ENCODE results near the gene LCP2. TPM values are rescaled to one million over a fixed set of nuclear protein-coding genes. Genes with fewer than 3 reads are reported as not detected.

Gene LCP2
- total RNA-seq, 1 experiment from 2014 or later, result not detected

GRCh38 chr5:170232786-170233185 lies 64.8 kb downstream of the LCP2 start, which contains the start of gene C5orf58:
Gene C5orf58, plus strand, starts transcription at chr5:170232985. Its CDS starts 1,992 bp downstream, at chr5:170234977.
- Histone ChIP-seq H3K79me2 (ENCODE audit: insufficient read depth, low read length) (no peaks in the 10 kb centered on the region), H4K20me1 (ENCODE audit: control insufficient read depth, insufficient read depth, insufficient read length) (no peaks in the 10 kb centered on the region), H3K27me3 (ENCODE audit: insufficient read depth, low read length) (no peaks in the 10 kb centered on the region), H3K23ac (ENCODE audit: insufficient read length, low read depth, low read length) (no peak within 1 kb of the TSS), H4K8ac (replicated peaks; ENCODE audit: insufficient read length, low read depth, low read length) (no peak within 1 kb of the TSS), H2BK120ac (ENCODE audit: low read depth, low read length, poor library complexity, severe bottlenecking) (no peak within 1 kb of the TSS), H3K79me1 (ENCODE audit: insufficient read depth, low read depth, low read length, poor library complexity, severe bottlenecking) (no peaks in the 10 kb centered on the region), H3K18ac (ENCODE audit: insufficient read length, low read depth, low read length) (no peak within 1 kb of the TSS), H3K23me2 (ENCODE audit: insufficient read length, low read depth, low read length, poor library complexity, severe bottlenecking) (no peaks in the 10 kb centered on the region), H3K4me2 (ENCODE audit: insufficient read depth, insufficient read length, low read length) (no peak within 1 kb of the TSS), H3K9me3 (ENCODE audit: control insufficient read depth, low read depth, low read length) (no peaks in the 10 kb centered on the region), H4K91ac (ENCODE audit: insufficient read length, low read depth, low read length) (no peak within 1 kb of the TSS), H2AK5ac (ENCODE audit: insufficient read length, low read length) (no peak within 1 kb of the TSS), H2BK20ac (ENCODE audit: low read depth, low read length, poor library complexity, severe bottlenecking) (no peak within 1 kb of the TSS), H3K56ac (ENCODE audit: insufficient read length, low read depth, low read length) (no peak within 1 kb of the TSS), H3K27ac (ENCODE audit: insufficient read length, low read depth, low read length) (no peak within 1 kb of the TSS), H2BK5ac (ENCODE audit: insufficient read length, low read length) (no peak within 1 kb of the TSS), H4K5ac (ENCODE audit: insufficient read length, low read depth, low read length) (no peak within 1 kb of the TSS), H3T11ph (ENCODE audit: low read length) (no peak within 1 kb of the TSS), H2BK12ac (ENCODE audit: insufficient read length, low read depth, low read length) (no peak within 1 kb of the TSS), H3K14ac (ENCODE audit: insufficient read depth, low read length) (no peak within 1 kb of the TSS), H3K4me1 (ENCODE audit: insufficient read depth, low read length) (no peaks in the 10 kb centered on the region), H2BK15ac (ENCODE audit: low read depth, low read length) (no peak within 1 kb of the TSS), H2AFZ (ENCODE audit: low read length) (no peak within 1 kb of the TSS), H3K9ac (ENCODE audit: extremely low read depth, insufficient read length, low read length) (no peak within 1 kb of the TSS), H3K4ac (ENCODE audit: low read depth, low read length) (no peak within 1 kb of the TSS)
- no peaks in the 10 kb centered on the region for H3K27me3 Mint-ChIP-seq (ENCODE audit: low read depth)
- no peak for TF ChIP-seq CTCF (conservative IDR thresholded peaks at IDR 0.05)
- DNase-seq, result peak; percentile 72
- no peaks in the 10 kb centered on the region for H3K9me3 Mint-ChIP-seq
- peaks cover 8 to 10% of the 10 kb centered on the region in 2 experiments for H3K4me1 Mint-ChIP-seq
- WGBS (ENCODE audit: extremely low coverage, insufficient read length, low lambda C conversion rate), result no CpG with 5 or more reads among the region's 27 CpGs
- no peaks in the 10 kb centered on the region for H3K36me3 Mint-ChIP-seq (ENCODE audit: insufficient read depth in 1 of 3, low read depth in 3 of 3)
- H3K4me3 Mint-ChIP-seq, result no peak within 1 kb of the TSS
- no peak within 1 kb of the TSS for H3K27ac Mint-ChIP-seq

Data from H9 (cell line).